HG02840 (cell line): ENCODE measurements around the gene RGS3.

ENCODE experiments used
- ATAC-seq: cut with Tn5 transposase; IDR thresholded peaks from one replicate; pipeline ENCODE4 v1.9.1; 2021; ENCODE audit warnings: mild to moderate bottlenecking, moderate library complexity, moderate number of reproducible peaks; ENCODE audit not compliant: unreplicated experiment, low FRiP score

Gene RGS3

DNA sequence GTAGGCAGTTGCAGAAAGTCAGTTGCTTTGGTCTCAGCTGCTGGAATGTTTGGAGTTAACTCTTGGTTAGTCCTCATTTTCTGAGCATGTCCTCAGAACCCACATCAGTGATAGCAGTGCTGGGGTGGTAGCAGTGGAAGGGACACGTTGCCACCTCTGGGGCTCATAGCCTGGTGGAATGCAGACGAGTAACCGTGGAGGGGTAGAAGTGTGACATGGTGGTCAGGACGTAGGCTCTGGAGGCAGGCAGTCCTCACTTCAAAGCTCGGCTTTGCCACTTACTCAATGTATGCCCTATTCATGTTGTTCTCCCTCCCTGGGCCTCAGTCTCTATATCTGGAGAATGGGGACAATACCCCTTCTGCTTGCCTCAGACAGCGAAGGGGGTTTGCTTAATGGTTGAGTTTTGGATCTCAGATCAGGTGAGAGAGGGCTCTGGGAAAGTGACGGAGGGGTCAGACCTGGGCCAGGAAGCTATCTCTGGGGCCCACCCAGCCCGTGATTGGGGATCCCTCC lies 62.8 kb downstream of the RGS3 start:
- ATAC-seq, result no peak

GRCh38 chr9:113526841-113527240 lies 63.3 kb downstream of the RGS3 start:
- ATAC-seq, result no peak

- ATAC-seq, result no peak
These were observed 64.6 kb downstream of the RGS3 start for GRCh38 chr9:113528088-113528487.

GRCh38 chr9:113528811-113529210 lies 65.3 kb downstream of the RGS3 start:
- ATAC-seq, result no peak

GRCh38 chr9:113529336-113530009 lies 65.9 kb downstream of the RGS3 start:
- ATAC-seq, result no peak

GRCh38 chr9:113530022-113530635 lies 66.6 kb downstream of the RGS3 start:
- ATAC-seq, result no peak

- no peak for ATAC-seq
These were observed 67.4 kb downstream of the RGS3 start for GRCh38 chr9:113530942-113531341.

DNA sequence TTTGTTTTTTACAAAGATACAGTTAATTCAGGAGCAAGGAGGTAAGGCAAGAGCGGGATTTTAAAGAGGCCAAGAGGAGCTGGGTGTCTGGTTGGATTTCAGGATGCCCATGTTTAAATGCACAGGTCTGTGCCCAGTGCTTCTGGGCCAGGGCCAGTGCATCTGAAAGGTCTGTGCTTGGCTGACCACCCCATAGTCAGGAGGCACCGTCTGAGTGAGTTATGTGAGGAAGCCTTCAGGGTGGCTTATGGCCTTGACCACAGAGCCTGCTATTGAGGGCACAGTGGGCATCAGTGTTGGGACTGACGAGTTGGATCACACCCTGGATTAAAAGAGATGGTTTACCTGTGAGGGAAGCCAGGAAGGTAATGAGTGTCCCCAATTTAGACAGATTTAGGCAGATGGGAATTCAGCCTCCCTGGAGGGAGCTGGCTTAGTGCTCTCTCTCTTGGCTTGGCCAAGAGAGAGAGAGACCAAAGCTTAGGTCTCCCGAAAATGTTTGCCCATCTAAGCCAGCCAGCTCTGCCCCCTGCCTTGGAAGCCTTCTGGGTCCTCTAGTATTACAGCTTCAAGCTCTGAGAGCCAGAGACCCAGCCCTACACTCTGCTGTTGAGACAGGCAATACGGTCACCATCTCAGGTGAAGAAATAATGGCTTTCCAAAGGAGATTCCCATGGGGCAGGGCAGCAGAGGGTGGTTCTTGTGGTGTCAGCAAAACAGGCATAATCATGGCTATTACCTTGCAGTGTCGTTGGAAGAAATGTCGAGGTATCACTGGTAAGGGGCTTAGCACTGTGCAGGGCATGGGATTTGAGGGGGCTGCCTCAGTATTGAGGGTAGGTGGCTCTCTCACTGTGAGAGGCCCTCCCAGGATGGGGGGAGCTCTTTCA lies 68.6 kb downstream of the RGS3 start:
- ATAC-seq, result no peak

DNA sequence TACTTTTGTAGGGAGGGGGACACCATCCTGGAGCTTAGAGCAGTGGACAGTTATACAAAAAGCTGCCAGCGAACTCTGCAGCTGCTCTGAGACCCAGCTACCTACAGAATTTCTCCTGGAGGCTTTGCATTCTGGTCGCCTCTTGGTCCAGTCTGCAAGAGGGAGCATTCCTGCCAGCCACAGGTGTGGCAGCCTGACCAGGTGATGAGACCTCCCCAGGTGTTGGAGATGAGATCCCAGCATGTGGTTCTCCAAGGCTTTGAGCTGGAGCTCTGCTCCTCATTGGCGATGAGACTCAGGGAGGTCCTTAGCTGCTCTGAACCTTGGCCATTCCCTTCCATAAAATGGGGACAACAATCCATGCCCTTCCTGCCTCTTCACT lies 69.3 kb downstream of the RGS3 start:
- no peak for ATAC-seq

DNA sequence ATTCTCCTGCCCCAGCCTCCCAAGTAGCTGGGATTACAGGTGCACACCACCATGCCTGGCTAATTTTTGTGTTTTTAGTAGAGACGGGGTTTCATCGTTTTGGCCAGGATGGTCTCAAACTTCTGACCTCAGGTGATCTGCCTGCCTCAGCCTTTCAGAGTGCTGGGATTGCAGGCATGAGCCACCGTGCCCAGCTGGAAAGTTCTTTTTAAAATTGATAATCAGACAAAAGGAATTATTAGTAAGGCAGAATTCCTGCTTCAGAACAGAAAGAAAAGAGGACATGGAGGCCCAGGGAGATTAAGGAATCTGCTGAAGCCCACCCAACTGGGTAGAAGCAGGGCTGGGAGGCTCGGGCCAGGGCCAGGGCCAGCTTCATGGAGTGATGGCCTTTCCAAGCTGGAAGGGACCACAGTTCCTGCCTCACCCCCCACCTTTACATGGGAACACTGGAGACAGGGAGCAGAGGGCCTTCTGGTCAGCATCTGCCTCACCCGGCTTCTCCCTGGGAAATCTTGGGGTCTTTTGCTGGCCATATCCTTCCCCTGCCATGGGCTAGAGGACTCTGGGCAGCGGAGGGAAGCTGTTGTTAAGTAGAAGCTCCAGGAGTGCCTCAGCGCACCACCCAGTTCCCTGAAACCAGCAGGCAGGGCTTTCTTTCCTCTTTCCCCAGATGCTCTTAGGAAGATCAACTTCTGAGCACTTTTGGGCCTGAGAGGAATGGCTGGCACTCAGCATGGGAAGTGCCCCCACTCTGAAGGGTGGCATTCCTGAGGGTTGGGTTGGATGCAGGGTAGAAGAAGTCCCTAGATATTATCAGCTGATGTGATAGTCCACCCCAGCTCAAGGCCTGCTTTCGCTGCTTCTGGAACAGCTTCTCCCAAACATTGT lies 70.1 kb downstream of the RGS3 start:
- ATAC-seq, result no peak

DNA sequence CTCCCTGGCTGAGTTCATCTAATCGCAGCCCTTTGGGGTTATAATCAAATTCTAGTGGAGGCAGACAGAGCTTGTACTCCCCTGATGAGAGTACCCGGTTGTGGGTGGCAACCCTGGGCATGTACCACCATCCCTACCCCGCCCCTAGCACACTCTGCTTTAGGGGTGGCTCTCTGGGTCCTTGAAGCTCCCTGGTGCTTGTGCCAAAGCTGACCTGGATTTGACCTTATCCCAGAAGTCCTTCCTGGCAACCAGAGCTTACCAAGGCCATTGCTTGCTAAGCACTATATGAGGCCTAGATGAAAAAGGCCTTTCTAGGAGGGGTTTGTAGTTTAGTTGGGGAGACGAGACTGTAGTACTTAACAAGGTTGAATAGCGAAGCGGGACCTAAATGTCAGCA lies 72.2 kb downstream of the RGS3 start:
- no peak for ATAC-seq

DNA sequence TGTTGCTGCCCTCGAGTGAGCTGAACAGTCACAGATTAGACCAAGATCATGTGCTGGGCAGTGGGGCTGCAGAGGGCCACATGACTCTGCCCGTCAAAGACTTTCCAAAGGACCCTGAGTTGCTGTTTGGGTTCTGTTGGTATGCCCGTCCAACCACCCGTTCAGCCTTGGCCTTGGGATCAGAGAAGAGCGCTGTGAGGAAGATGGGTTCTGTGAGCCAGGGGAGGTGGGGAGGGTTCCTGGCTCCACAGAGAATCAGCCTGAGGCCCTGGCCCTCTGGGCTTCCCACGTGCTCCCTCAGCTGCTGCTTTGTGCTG lies 72.6 kb downstream of the RGS3 start:
- no peak for ATAC-seq

DNA sequence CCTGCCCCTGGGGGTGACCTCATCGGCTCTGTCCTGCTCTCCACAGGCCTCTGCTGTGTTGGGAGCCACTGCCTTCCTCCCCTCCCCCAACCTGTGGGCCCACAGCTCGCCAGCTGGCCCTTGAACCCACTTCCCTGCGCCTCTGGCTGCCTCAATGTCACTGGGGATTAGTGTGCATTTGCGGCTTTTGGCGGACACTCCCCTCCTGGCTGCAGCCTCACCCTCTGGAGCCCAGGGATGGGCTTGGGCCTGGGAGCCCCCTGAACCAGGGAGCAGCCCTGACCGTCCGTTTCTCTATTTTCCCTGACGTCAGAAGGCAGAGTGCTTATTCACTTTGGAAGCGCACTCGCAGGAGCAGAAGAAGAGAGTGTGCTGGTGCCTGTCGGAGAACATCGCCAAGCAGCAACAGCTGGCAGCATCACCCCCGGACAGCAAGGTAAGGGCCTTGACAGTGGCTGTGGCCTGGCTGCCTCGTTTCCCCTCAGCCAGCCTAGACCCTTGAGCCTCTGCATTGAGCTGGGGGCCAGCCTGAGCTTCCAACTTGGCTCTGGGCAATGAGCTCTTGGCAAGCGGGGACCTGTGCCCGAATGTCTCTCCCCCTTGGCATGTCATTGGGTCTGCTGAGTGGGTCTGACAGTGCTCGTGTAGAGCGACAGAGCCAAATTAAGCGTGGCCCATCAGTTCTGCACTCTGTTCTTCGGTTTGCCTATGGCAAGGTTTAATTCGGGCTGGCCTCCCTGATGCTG lies 73.1 kb downstream of the RGS3 start:
- no peak for ATAC-seq

DNA sequence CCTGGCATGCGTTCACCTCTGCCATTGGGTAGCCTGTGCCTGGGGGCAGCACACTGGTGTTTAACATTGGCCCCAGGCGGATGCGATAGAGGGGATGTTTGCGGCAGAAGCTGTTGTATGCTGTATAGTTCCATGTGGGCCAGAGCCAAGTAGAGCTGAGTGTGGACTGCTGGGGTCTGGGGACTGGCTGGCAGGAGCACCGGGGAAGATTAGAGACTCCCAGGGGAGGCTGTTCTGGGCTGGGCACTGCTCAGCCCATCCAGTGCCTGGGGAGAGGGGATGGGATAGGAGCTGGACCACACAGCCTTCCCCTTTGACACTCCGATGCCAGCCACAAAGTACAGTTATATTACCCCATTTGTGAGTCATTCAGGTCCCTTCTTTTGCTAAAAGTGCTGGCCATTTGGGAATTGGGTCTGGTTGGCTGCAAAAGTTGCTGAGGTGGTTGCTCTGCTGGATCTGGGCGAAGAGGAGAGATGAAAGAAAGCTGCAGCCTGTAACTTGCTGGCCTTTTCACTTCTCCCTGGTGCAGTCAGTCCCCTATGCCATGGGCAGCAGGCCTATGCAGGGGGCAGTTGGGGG lies 73.8 kb downstream of the RGS3 start:
- ATAC-seq, result no peak

DNA sequence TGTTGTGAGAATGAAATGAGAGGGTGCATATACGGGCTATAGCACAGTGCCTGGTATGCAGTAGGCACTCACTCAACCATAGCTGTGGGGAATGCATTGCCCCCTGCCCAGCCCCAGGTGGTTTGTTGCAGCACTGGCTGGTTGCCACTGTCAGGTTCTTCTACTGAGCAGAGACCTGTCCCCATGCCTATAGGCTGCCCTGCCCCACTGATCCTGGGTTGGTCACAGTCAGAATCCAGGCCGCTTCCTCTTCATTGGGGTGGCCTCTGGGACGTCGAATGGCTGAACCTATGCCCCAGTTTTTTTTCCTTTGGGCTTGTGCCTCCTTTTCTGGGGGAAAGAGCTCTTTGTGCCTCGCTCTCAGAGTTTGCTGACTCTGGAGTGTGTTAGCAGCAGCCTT lies 74.6 kb downstream of the RGS3 start:
- no peak for ATAC-seq

DNA sequence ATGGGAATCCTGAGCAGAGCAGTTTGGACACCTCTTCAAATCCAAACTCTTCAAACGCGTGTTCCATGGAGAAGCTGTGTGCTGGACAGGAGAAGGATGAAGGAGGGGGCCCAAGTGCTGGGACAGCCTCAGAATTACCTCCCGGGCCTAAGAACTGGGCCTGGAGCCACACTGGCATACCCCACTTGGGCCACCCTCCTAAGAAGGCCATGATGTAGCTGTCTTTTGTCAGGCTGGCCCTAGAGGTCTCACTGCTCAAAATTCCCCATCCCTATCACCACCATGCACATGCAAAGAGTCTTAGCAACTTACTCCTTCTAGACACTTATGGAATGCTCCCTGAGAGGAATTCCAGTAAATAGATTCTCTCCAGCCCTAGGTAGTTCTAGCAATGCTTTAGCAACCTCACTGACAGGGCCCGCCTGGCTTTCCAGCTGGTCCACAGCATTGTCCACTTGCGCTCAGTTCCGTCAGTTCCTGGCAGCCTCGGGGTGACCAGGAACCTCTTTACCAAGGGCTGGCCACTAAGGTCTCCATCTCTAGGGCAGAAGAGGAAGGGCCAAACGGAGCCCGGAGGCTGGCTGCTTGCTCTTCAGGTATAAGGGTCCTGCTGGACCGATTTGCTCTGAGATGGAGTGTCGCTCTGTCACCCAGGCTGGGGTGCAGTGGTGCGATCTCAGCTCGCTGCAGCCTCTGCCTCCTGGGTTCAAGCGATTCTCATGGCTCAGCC lies 75.3 kb downstream of the RGS3 start:
- no peak for ATAC-seq

DNA sequence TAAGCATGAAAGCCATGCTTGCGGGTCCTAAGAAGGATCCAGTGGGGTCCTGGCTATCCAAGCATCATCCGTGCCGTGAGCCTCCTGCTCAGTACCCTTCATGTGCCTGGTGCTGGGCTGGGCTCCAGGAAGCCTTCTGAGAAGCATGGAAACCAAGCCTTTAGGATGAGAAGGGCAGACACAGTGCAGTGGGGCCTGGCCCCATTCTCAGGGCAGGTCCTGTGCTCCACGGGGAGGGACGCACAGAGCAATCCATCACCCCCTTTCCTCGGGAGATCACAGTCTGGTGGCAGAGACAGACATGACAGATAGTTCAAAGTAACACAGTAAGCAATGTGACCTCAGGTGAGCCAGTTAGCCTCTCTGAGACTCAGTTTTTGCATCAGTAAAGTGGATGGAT lies 76.9 kb downstream of the RGS3 start:
- ATAC-seq, result no peak

DNA sequence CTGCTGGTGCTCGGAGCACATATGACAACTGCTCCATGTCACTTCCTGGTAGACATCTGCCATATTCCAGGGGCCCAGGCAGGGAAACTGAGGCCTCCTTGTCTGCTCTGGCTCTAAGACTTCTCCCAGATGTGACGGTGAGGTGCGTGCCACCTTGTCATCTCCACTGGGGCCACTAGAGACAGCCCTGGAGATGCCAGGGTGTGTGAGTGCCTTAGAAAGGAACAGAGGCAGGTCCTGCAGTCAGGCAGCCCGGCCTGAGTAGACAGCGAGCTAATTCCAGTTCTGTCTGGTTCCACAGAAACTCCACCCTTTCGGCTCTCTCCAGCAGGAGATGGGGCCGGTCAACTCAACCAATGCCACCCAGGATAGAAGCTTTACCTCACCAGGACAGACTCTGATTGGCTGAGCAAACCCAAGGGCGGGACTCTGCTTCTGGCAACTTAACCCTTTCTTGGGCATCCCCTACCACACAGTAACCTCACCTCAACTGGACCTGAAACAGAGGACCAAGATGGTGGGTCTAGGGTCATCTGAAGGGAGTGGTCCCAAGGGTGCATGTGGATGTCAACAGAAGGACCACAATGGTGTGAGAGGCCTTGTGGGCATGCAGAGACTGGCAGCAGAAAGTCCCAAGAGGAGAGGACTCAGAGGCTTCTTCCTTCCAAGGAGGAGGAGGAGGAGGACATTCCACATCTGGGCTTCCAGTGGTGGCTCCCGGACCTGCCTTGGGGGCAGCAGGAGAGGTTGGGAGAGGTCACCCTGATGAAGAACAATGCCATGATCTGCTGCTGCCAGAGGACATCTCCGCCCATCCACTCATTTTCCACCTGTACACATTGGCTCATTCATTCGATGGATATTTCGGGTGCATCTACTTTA lies 77.7 kb downstream of the RGS3 start:
- ATAC-seq, result no peak
